Measurements from ENCODE around the gene IRAK1.

Gene IRAK1

GRCh38 chrX:153988493-153988892 is 31.2 kb downstream of the IRAK1 start:
- TF ChIP-seq, protein P1, sequence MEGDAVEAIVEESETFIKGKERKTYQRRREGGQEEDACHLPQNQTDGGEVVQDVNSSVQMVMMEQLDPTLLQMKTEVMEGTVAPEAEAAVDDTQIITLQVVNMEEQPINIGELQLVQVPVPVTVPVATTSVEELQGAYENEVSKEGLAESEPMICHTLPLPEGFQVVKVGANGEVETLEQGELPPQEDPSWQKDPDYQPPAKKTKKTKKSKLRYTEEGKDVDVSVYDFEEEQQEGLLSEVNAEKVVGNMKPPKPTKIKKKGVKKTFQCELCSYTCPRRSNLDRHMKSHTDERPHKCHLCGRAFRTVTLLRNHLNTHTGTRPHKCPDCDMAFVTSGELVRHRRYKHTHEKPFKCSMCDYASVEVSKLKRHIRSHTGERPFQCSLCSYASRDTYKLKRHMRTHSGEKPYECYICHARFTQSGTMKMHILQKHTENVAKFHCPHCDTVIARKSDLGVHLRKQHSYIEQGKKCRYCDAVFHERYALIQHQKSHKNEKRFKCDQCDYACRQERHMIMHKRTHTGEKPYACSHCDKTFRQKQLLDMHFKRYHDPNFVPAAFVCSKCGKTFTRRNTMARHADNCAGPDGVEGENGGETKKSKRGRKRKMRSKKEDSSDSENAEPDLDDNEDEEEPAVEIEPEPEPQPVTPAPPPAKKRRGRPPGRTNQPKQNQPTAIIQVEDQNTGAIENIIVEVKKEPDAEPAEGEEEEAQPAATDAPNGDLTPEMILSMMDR (conservative IDR thresholded peaks at IDR 0.05; ENCODE audit: low read depth, low read length), result no peak
- Histone ChIP-seq H3K79me2 (ENCODE audit: insufficient read depth, low read depth) (no peaks in the 10 kb centered on the region), H3K4me1 (ENCODE audit: low read depth, poor library complexity, severe bottlenecking) (peaks cover 39% of the 10 kb centered on the region), H3K27ac (no peak overlapping the region), H4K20me1 (ENCODE audit: insufficient read depth) (no peaks in the 10 kb centered on the region), H3K36me3 (ENCODE audit: insufficient read depth) (no peaks in the 10 kb centered on the region), H3K4me2 (no peak overlapping the region), H3K27me3 (ENCODE audit: insufficient read depth, low read depth) (no peaks in the 10 kb centered on the region), H3K4me3 (IDR thresholded peaks at IDR 0.05; ENCODE audit: insufficient read depth, low read depth, low read length) (no peak overlapping the region), H2AFZ (ENCODE audit: low read depth) (no peak overlapping the region), H3K9ac (no peak overlapping the region)

DNA sequence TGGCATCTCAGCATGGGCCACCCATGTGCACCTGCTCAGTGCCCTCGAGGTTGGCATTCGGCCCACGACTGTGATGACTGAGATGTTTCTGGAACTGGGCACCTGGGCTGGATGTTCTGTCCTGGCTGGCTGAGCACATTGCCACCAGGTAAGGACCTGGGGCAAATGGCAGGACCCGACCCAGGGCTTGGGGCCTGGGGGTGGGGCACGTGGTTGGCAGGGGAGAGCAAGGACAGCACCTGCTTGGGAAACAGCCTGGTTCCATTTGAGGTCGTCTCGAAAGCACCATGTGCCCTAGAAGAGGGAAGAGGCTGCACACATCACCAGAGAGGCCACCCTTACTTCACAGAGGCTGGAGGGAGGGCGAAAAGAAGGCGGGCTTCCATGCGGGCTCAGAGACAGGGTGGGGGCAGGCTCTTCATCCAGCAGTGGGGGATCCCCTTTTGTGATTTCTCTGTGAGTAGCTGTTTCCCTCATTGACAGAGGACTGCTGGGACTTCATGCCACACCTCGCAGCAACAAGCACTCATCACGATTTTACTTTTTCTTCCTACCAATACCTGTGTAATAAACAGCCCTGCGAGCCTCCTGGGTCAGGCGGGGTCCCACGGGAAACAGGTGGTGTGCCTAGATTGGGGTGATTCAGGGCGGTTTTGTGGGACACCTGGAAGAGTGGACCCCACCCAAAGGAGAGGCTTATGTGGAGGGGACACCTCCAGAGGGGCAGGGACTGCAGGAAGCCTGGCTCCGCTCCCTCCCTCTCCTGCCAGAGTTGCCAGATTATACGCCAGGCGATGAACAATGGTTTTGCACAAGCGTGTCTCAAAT is 35.1 kb downstream of the IRAK1 start:
- Histone ChIP-seq H3K9ac (peak overlapping the region; percentile 89), H2AFZ (ENCODE audit: low read depth) (no peak overlapping the region), H3K79me2 (ENCODE audit: insufficient read depth, low read depth) (no peaks in the 10 kb centered on the region), H3K36me3 (ENCODE audit: insufficient read depth) (no peaks in the 10 kb centered on the region), H3K4me2 (peak overlapping the region; percentile 96), H4K20me1 (ENCODE audit: insufficient read depth) (no peaks in the 10 kb centered on the region), H3K4me1 (ENCODE audit: low read depth, poor library complexity, severe bottlenecking) (peaks cover 75% of the 10 kb centered on the region), H3K27ac (peak overlapping the region; percentile 100), H3K27me3 (ENCODE audit: insufficient read depth, low read depth) (no peaks in the 10 kb centered on the region), H3K4me3 (IDR thresholded peaks at IDR 0.05; ENCODE audit: insufficient read depth, low read depth, low read length) (no peak overlapping the region)
- TF ChIP-seq, protein P1 (conservative IDR thresholded peaks at IDR 0.05; ENCODE audit: low read depth, low read length), result no peak

DNA sequence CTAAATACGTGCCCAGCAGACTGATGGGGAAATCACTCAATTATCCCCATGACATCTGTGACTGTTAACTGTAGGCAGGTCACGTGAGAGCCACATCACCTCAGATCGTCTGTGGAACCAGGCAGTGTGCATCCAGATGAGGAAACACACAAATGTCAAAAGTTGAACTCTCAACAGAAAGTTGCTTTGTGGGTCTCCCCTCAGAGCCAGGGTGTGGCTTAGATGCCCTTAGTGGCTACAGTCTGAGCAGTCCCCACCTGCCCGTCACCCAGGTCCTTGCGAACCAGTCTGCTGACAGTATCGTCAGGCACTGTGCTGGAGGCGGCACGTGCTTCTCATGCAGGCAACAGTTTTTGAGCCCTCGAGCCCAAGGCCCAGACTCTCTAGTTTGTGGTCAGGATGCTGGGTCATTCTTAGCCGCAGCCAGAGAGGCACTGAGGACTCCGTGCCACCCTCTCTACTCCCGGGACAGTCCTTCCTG is 36.3 kb downstream of the IRAK1 start:
- no peak overlapping the region; the same call in 1 of the 2 replicates for H3K9ac ChIP-seq
- peak overlapping the region; percentile 100; the same call in 1 of the 2 replicates for H3K27ac ChIP-seq

DNA sequence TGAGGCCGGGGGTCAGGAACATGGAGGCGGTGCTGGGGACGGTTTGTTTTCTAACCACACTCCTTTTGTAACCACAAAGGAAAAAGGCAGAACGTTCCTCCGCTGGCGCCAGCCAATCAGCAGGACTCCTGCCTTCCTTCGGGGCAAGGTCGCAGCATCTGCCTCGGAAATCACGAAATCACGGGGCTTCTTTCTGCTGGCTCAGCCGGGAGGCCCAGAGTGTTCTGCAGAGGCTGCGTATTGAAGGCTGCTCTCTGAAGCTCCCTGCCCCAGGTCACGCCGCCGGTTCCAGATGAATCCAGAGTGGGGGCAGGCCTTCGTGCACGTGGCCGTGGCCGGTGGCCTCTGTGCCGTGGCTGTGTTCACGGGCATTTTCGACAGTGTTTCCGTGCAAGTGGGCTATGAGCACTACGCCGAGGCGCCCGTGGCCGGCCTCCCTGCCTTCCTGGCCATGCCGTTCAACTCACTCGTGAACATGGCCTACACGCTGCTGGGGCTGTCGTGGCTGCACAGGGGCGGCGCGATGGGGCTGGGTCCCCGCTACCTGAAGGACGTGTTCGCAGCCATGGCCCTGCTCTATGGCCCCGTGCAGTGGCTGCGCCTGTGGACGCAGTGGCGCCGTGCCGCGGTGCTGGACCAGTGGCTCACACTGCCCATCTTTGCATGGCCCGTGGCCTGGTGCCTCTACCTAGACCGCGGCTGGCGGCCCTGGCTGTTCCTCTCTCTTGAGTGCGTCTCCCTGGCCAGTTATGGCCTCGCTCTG is 37.8 kb downstream of the IRAK1 start:
- Histone ChIP-seq H3K4me3 (IDR thresholded peaks at IDR 0.05; ENCODE audit: insufficient read depth, low read depth, low read length) (no peak overlapping the region), H2AFZ (ENCODE audit: low read depth) (no peak overlapping the region), H3K9ac (no peak overlapping the region; the same call in 1 of the 2 replicates), H3K79me2 (ENCODE audit: insufficient read depth, low read depth) (no peaks in the 10 kb centered on the region), H3K4me1 (ENCODE audit: low read depth, poor library complexity, severe bottlenecking) (peaks cover 65% of the 10 kb centered on the region), H4K20me1 (ENCODE audit: insufficient read depth) (no peaks in the 10 kb centered on the region), H3K27me3 (ENCODE audit: insufficient read depth, low read depth) (no peaks in the 10 kb centered on the region), H3K27ac (peak overlapping the region; percentile 100), H3K4me2 (no peak overlapping the region; the same call in 1 of the 2 replicates), H3K36me3 (ENCODE audit: insufficient read depth) (no peaks in the 10 kb centered on the region)
- TF ChIP-seq, protein P1 (conservative IDR thresholded peaks at IDR 0.05; ENCODE audit: low read depth, low read length), result no peak

More for the DNA sequence above, 36.3 kb downstream of the IRAK1 start:
- H3K27me3 ChIP-seq (ENCODE audit: insufficient read depth, low read depth), result no peaks in the 10 kb centered on the region
- H3K4me3 ChIP-seq (IDR thresholded peaks at IDR 0.05; ENCODE audit: insufficient read depth, low read depth, low read length), result no peak overlapping the region
- TF ChIP-seq, protein P1 (conservative IDR thresholded peaks at IDR 0.05; ENCODE audit: low read depth, low read length), result no peak
- H3K79me2 ChIP-seq (ENCODE audit: insufficient read depth, low read depth), result no peaks in the 10 kb centered on the region
- no peak overlapping the region for H2AFZ ChIP-seq (ENCODE audit: low read depth)
- H3K36me3 ChIP-seq (ENCODE audit: insufficient read depth), result no peaks in the 10 kb centered on the region
- peaks cover 75% of the 10 kb centered on the region for H3K4me1 ChIP-seq (ENCODE audit: low read depth, poor library complexity, severe bottlenecking)
- peak overlapping the region; percentile 27; the same call in 1 of the 2 replicates for H3K4me2 ChIP-seq
- no peaks in the 10 kb centered on the region for H4K20me1 ChIP-seq (ENCODE audit: insufficient read depth)
